Smooth muscle cell (in vitro differentiated cells): ENCODE results near the gene TUBA1C. TPM values are rescaled to one million over a fixed set of nuclear protein-coding genes. Genes with fewer than 3 reads are reported as not detected.

Experiments used
- DNase-seq: peaks from one replicate; lab custom pipeline; 2025; ENCODE audit not compliant: unreplicated experiment; lab: John Stamatoyannopoulos, UW
- H2AFZ ChIP-seq: fragments of 200-600 bp; sonication (generic); 2 replicates; pipeline ENCODE4 v1.6.0; 2016; ENCODE audit warnings: antibody characterized with exemption, low read depth, mild to moderate bottlenecking
- H3F3A ChIP-seq: fragments of 200-600 bp; sonication (generic); 2 replicates; pipeline ENCODE4 v1.6.0; 2017; ENCODE audit warnings: antibody characterized with exemption, low read depth
- H3K27ac ChIP-seq: fragments of 200-600 bp; sonication (generic); 2 replicates; pipeline ENCODE4 v1.5.1; 2016; ENCODE audit warnings: low read depth, mild to moderate bottlenecking
- H3K27me3 ChIP-seq: fragments of 200-600 bp; sonication (generic); 2 replicates; pipeline ENCODE4 v1.6.1; 2016; ENCODE audit warnings: low read depth, mild to moderate bottlenecking
- H3K36me3 ChIP-seq: fragments of 200-600 bp; sonication (generic); 2 replicates; pipeline ENCODE4 v1.5.1; 2016; ENCODE audit warnings: low read depth
- H3K4me1 ChIP-seq: fragments of 200-600 bp; sonication (generic); 2 replicates; pipeline ENCODE4 v1.5.1; 2016; ENCODE audit warnings: low read depth
- H3K4me2 ChIP-seq: fragments of 200-600 bp; sonication (generic); 2 replicates; pipeline ENCODE4 v1.6.0; 2016; ENCODE audit warnings: mild to moderate bottlenecking
- H3K4me3 ChIP-seq: fragments of 200-600 bp; sonication (generic); 2 replicates; pipeline ENCODE4 v1.5.1; 2016; ENCODE audit warnings: mild to moderate bottlenecking
- H3K79me2 ChIP-seq: fragments of 200-600 bp; sonication (generic); 2 replicates; pipeline ENCODE4 v1.6.0; 2016; ENCODE audit warnings: low read depth, mild to moderate bottlenecking
- H3K9ac ChIP-seq: fragments of 200-600 bp; sonication (generic); 2 replicates; pipeline ENCODE4 v1.6.0; 2016; ENCODE audit warnings: low read depth
- H3K9me3 ChIP-seq: fragments of 200-600 bp; sonication (generic); replicated peaks from 2 replicates; pipeline ENCODE4 v1.5.1; 2016; ENCODE audit warnings: low read depth
- H4K20me1 ChIP-seq: fragments of 200-600 bp; sonication (generic); 2 replicates; pipeline ENCODE4 v1.6.0; 2016; ENCODE audit warnings: low read depth
- CTCF ChIP-seq: fragments of 200-600 bp; sonication (generic); IDR thresholded peaks from 2 replicates; pipeline ENCODE4 v1.5.1; 2017; ENCODE audit warnings: borderline replicate concordance, mild to moderate bottlenecking, antibody characterized with exemption; ENCODE audit not compliant: insufficient read depth, poor library complexity, severe bottlenecking
- WGBS: methylation state at CpG from one replicate; pipeline ENCODE4 v1.1.7; 2016; ENCODE audit warnings: low lambda C conversion rate; 5-methylcytosine and 5-hydroxymethylcytosine counted together
- polyA plus RNA-seq: library from polyadenylated mRNA; unstranded; fragments of >200 nt; fragmentation: Nextera tagmentation; extraction: Ambion mirVana; gene quantifications from 2 replicates; pipeline ENCODE4 v1.2.1, GENCODE V29; 2016
- total RNA-seq: library from RNA; depleted of rRNA; stranded (reverse); fragments of >200 nt; gene quantifications from 2 replicates; pipeline ENCODE4 v1.2.3, GENCODE V29; 2014

The TUBA1C gene
- total and polyA plus RNA-seq, 2 experiments from 2014 or later, result 284 to 586 TPM

GRCh38 chr12:49297695-49298060 lies 32.8 kb downstream of the TUBA1C start:
- Histone ChIP-seq H3F3A (no peaks in the 10 kb centered on the region), H3K27me3 (peaks cover 65% of the 10 kb centered on the region), H3K4me2 (peak overlapping the region; percentile 79), H3K9me3 (no peaks in the 10 kb centered on the region), H3K79me2 (no peaks in the 10 kb centered on the region), H3K36me3 (no peaks in the 10 kb centered on the region), H4K20me1 (no peaks in the 10 kb centered on the region), H3K27ac (no peak overlapping the region), H3K4me3 (peak overlapping the region; percentile 38), H2AFZ (no peak overlapping the region), H3K4me1 (no peaks in the 10 kb centered on the region), H3K9ac (no peak overlapping the region)
- no peak for DNase-seq
- no peak for TF ChIP-seq CTCF
- 53% methylated on average over 6 of the region's 8 CpGs for WGBS

GRCh38 chr12:49298160-49298559 lies 33.3 kb downstream of the TUBA1C start:
- Histone ChIP-seq H3K9me3 (no peaks in the 10 kb centered on the region), H4K20me1 (no peaks in the 10 kb centered on the region), H3F3A (no peaks in the 10 kb centered on the region), H3K4me2 (no peak overlapping the region), H3K36me3 (no peaks in the 10 kb centered on the region), H2AFZ (no peak overlapping the region), H3K9ac (no peak overlapping the region), H3K4me3 (no peak overlapping the region), H3K79me2 (no peaks in the 10 kb centered on the region), H3K4me1 (no peaks in the 10 kb centered on the region), H3K27ac (no peak overlapping the region), H3K27me3 (peaks cover 67% of the 10 kb centered on the region)
- no peak for DNase-seq
- no peak for TF ChIP-seq CTCF
- WGBS, result 85% methylated on average over 6 of the region's 6 CpGs

GRCh38 chr12:49301760-49302159 lies 36.9 kb downstream of the TUBA1C start:
- Histone ChIP-seq H3K9ac (no peak overlapping the region), H2AFZ (no peak overlapping the region), H3K9me3 (no peaks in the 10 kb centered on the region), H4K20me1 (no peaks in the 10 kb centered on the region), H3K79me2 (no peaks in the 10 kb centered on the region), H3K4me2 (no peak overlapping the region), H3K36me3 (no peaks in the 10 kb centered on the region), H3K27me3 (peaks cover 31% of the 10 kb centered on the region), H3F3A (no peaks in the 10 kb centered on the region), H3K4me3 (no peak overlapping the region), H3K27ac (no peak overlapping the region), H3K4me1 (no peaks in the 10 kb centered on the region)
- TF ChIP-seq CTCF, result no peak
- WGBS, result 58% methylated on average over 4 of the region's 4 CpGs
- no peak for DNase-seq

GRCh38 chr12:49304161-49304560 lies 39.3 kb downstream of the TUBA1C start:
- no peaks in the 10 kb centered on the region for H3K4me1 ChIP-seq
- no peaks in the 10 kb centered on the region for H4K20me1 ChIP-seq
- DNase-seq, result no peak
- WGBS, result 49% methylated on average over 2 of the region's 2 CpGs
- no peaks in the 10 kb centered on the region for H3K9me3 ChIP-seq
- no peak for TF ChIP-seq CTCF
- H3K4me3 ChIP-seq, result no peak overlapping the region
- no peaks in the 10 kb centered on the region for H3F3A ChIP-seq
- H3K4me2 ChIP-seq, result no peak overlapping the region
- no peak overlapping the region for H3K27ac ChIP-seq
- no peaks in the 10 kb centered on the region for H3K36me3 ChIP-seq
- H2AFZ ChIP-seq, result no peak overlapping the region
- no peaks in the 10 kb centered on the region for H3K79me2 ChIP-seq
- peaks cover 13% of the 10 kb centered on the region for H3K27me3 ChIP-seq
- H3K9ac ChIP-seq, result no peak overlapping the region
